Heart left ventricle (tissue), 16 donors: ENCODE data around the gene GPC3. TPM values are rescaled to one million over a fixed set of nuclear protein-coding genes. Genes with fewer than 3 reads are reported as not detected.

Experiments
- ATAC-seq, 4 donors: fragments of 200-7000 bp; cut with Tn5 transposase; one replicate each; pipeline ENCODE4 v1.9.1; 2020 to 2022; ENCODE audit warnings: moderate library complexity in 4 of 4, mild to moderate bottlenecking in 3 of 4, moderate number of reproducible peaks in 1 of 4
- DNase-seq, 5 donors: peaks; one replicate each; pipeline ENCODE4 v3.0.0-alpha.2; 2020
- H3K27ac ChIP-seq, 12 donors: fragments of 200-600 bp; sonication (generic) in 4 of 12; one replicate each; pipeline versions ENCODE4 v1.5.0 to v1.8.0; 2016 to 2022; ENCODE audit warnings: mild to moderate bottlenecking in 2 of 12
- H3K27me3 ChIP-seq, 9 donors: fragments of 200-600 bp; sonication (generic) in 2 of 9; one replicate each; pipeline versions ENCODE4 v1.5.1 to v1.8.0; 2016 to 2022; ENCODE audit warnings: mild to moderate bottlenecking in 3 of 9
- H3K36me3 ChIP-seq, 9 donors: fragments of 200-600 bp; sonication (generic) in 2 of 9; one replicate each; pipeline versions ENCODE4 v1.5.0 to v1.8.0; 2018 to 2022; ENCODE audit warnings: mild to moderate bottlenecking in 2 of 9
- H3K4me1 ChIP-seq, 12 donors: fragments of 200-600 bp; sonication (generic) in 4 of 12; one replicate each; pipeline versions ENCODE4 v1.5.0 to v1.8.0; 2016 to 2022; ENCODE audit warnings: mild to moderate bottlenecking in 3 of 12
- H3K4me3 ChIP-seq, 12 donors: fragments of 200-600 bp; sonication (generic) in 4 of 12; one replicate each; pipeline versions ENCODE4 v1.5.0 to v1.8.0; 2017 to 2022; ENCODE audit warnings: mild to moderate bottlenecking in 9 of 12, moderate library complexity in 4 of 12
- H3K9me3 ChIP-seq, 12 donors: fragments of 200-600 bp; sonication (generic) in 4 of 12; one replicate each; pipeline versions ENCODE4 v1.5.0 to v1.8.0; 2016 to 2022; ENCODE audit warnings: mild to moderate bottlenecking in 1 of 12
- CTCF ChIP-seq, 12 donors: fragments of 200-600 bp; sonication (generic) in 4 of 12; IDR thresholded peaks; one replicate each; pipeline versions ENCODE4 v1.5.0 to v1.8.0; 2018 to 2022; ENCODE audit warnings: antibody characterized with exemption in 12 of 12, mild to moderate bottlenecking in 5 of 12
- POLR2A ChIP-seq, 2 donors: fragments of 450-650 bp; IDR thresholded peaks; one replicate each; pipeline ENCODE4 v1.6.1; 2017; ENCODE audit warnings: antibody characterized with exemption in 2 of 2, mild to moderate bottlenecking in 2 of 2, moderate library complexity in 2 of 2
- WGBS, 4 donors: extraction: QIAGEN DNeasy Blood & Tissue Kit in 2 of 4; methylation state at CpG; one replicate each; pipeline versions ENCODE4 v1.1.5 to v1.1.7; 2013 to 2018; 5-methylcytosine and 5-hydroxymethylcytosine counted together
- intact Hi-C, 10 donors: fragments of 100-400 bp; cut with DNase I; formaldehyde crosslinking; loops; one replicate each; pipeline versions ENCODE4 v1.11.1 to v1.14.2; 2022
- polyA plus RNA-seq, 2 donors: library from polyadenylated mRNA; stranded (reverse); fragments of 200-250 nt; gene quantifications; one replicate each; pipeline ENCODE4 v1.2.3, GENCODE V29; 2013
- total RNA-seq, 9 donors: library from RNA; depleted of rRNA in 2 of 9; stranded (reverse); fragments of >200 nt in 2 of 9; fragmentation: NEBNext Ultra II Directional in 3 of 9; extraction: Animal tissue kit (Norgen Biotek cat#: 25700) in 3 of 9; gene quantifications; one replicate each; pipeline versions ENCODE4 v1.1.0 to v1.2.4, GENCODE V29; 2016 to 2023
- donor health status: ischemic (EF 13 %, LVEDD 7.1; RV severe dilation, severe dysfunction).
- donor health status: healthy with polysubstance abuse.
- donor health status: DM: no; HTN: yes; CAD: no.
- donor health status: DM: no; HTN: no; CAD: no.
- donor health status: ischemic (EF 25% LVEDD 6.9; RV normal size, moderate dysfunction).
- donor health status: ischemic (EF 25% LVEDD 5.7; RV mildly dilated, moderate dysfunction).
- donor health status: healthy.
- donor health status: DM: yes; HTN: yes; CAD: no.
- donor health status: ischemic (EF 35%, LVEDD 5.7; RV mildly dilated, moderate dysfunction).
- donor health status: nonischemic (EF 11% LVEDD 7.7; RV severe dilation, severe dysfunction).
- donor health status: DM: yes; HTN: yes; CAD: no.
- donor health status: PGD.
- donor health status: ischemic (EF 29% LVEDD 5.4; RV normal size, mild dysfunction).
- donor health status: nonischemic (EF 23%, LVEDD 6.1; RV moderate dilation, normal function).

The GPC3 gene
- total and polyA plus RNA-seq, 11 donors, result 0.19 to 16.9 (median 2.8) TPM

- no peaks in the 10 kb centered on the region for H3K36me3 ChIP-seq
- 55 to 78% (median 66%) methylated on average over 6 of the region's 6 CpGs for WGBS, 4 donors
- ATAC-seq (no peak), DNase-seq (no peak)
- no peak overlapping the region for H3K4me3 ChIP-seq
- peaks cover 0 to 27% (median 0%) of the 10 kb centered on the region in 9 donors for H3K27me3 ChIP-seq
- H3K4me1 ChIP-seq, result no peaks in the 10 kb centered on the region
- intact Hi-C loops, result loop anchor here (5.0 to 10.0 kb wide), 7 partner anchors 338 to 703 kb away; no protein-coding TSS in a partner anchor
- H3K9me3 ChIP-seq, result no peaks in the 10 kb centered on the region
- no peak for TF ChIP-seq POLR2A (IDR thresholded peaks at IDR 0.05)
- no peak for TF ChIP-seq CTCF (IDR thresholded peaks at IDR 0.05)
- H3K27ac ChIP-seq, result no peak overlapping the region
Measured at GRCh38 chrX:133674726-133675470, 310.5 kb downstream of the GPC3 start.

- peak; percentile 47 to 72 (median 66) for TF ChIP-seq CTCF (IDR thresholded peaks at IDR 0.05)
- no peak for TF ChIP-seq POLR2A (IDR thresholded peaks at IDR 0.05)
- no peak for DNase-seq
- Histone ChIP-seq H3K27me3 (peaks cover 0 to 17% (median 0%) of the 10 kb centered on the region in 9 donors), H3K4me1 (no peaks in the 10 kb centered on the region), H3K27ac (no peak overlapping the region), H3K4me3 (no peak overlapping the region), H3K36me3 (no peaks in the 10 kb centered on the region), H3K9me3 (no peaks in the 10 kb centered on the region)
- intact Hi-C loops, result loop anchor here (2.0 to 10.0 kb wide), 7 partner anchors 333 to 696 kb away; no protein-coding TSS in a partner anchor
- 2 to 6% (median 4%) methylated on average over 4 of the region's 4 CpGs for WGBS, 4 donors
- ATAC-seq, result no peak
Measured at GRCh38 chrX:133670383-133670782, 315.0 kb downstream of the GPC3 start.

- 80 to 93% (median 89%) methylated on average over 5 of the region's 5 CpGs for whole genome bisulfite sequencing, 4 donors
Measured at GRCh38 chrX:133669214-133669613, 316.2 kb downstream of the GPC3 start.

More at GRCh38 chrX:133669214-133669613, 316.2 kb downstream of the GPC3 start:
- H3K4me3 ChIP-seq, result no peak overlapping the region
- DNase-seq, result no peak
- no peak overlapping the region for H3K27ac ChIP-seq
- no peak for ATAC-seq
- H3K4me1 ChIP-seq, result no peaks in the 10 kb centered on the region
- no peaks in the 10 kb centered on the region for H3K36me3 ChIP-seq
- no peaks in the 10 kb centered on the region for H3K9me3 ChIP-seq
- peaks cover 0 to 17% (median 0%) of the 10 kb centered on the region in 9 donors for H3K27me3 ChIP-seq
- no peak for TF ChIP-seq CTCF (IDR thresholded peaks at IDR 0.05)
- intact Hi-C loops, result loop anchor here in 2 of 10 donors (2.0 to 5.0 kb wide), 2 partner anchors 332 to 334 kb away; no protein-coding TSS in a partner anchor
